H1 (cell line): ENCODE results near the gene FKBP1A. TPM values are rescaled to one million over a fixed set of nuclear protein-coding genes. Genes with fewer than 3 reads are reported as not detected.

ENCODE experiments used
- CTCF ChIA-PET: fragments of 300-600 bp; sonication (Branson Sonifier 250); formaldehyde crosslinking; loops from one replicate; lab custom pipeline; 2021; ENCODE audit not compliant: partially characterized antibody; lab: Charles Lee
- POLR2A ChIA-PET: fragments of 300-600 bp; sonication (Branson Sonifier 250); formaldehyde crosslinking; loops from one replicate; lab custom pipeline; 2021; ENCODE audit warnings: inconsistent platforms; ENCODE audit not compliant: partially characterized antibody; lab: Charles Lee
- DNase-seq, 2 experiments: peaks; one replicate each; pipeline versions ENCODE4 v3.0.0 to v3.0.0-alpha.2; 2010 to 2022; ENCODE audit warnings: low spot score in 2 of 2, low read depth in 1 of 2, mixed read lengths in 1 of 2
- FAIRE-seq: peaks from 2 replicates; lab custom pipeline; 2011; peaks lifted over from hg19 to GRCh38; lab: Jason Lieb, UNC
- H2AFZ ChIP-seq: 2 replicates; pipeline ENCODE4 v1.8.1; 2012; ENCODE audit warnings: low read length, inconsistent platforms
- H2AK5ac ChIP-seq: 2 replicates; pipeline ENCODE4 v1.6.1; 2013; ENCODE audit warnings: low read depth, low read length
- H2BK120ac ChIP-seq: replicated peaks from 2 replicates; pipeline ENCODE3; 2013; ENCODE audit warnings: low read depth, low read length, inconsistent platforms
- H2BK12ac ChIP-seq: 2 replicates; pipeline ENCODE4 v1.6.1; 2013; ENCODE audit warnings: low read depth, low read length
- H2BK15ac ChIP-seq: 2 replicates; pipeline ENCODE4 v1.6.1; 2013; ENCODE audit warnings: low read length
- H2BK20ac ChIP-seq: 2 replicates; pipeline ENCODE4 v1.6.1; 2013; ENCODE audit warnings: low read length
- H2BK5ac ChIP-seq: 2 replicates; pipeline ENCODE4 v1.6.1; 2013; ENCODE audit warnings: low read depth, low read length
- H3K14ac ChIP-seq: 2 replicates; pipeline ENCODE4 v1.6.1; 2013; ENCODE audit warnings: inconsistent platforms; ENCODE audit not compliant: insufficient read length
- H3K18ac ChIP-seq: 2 replicates; pipeline ENCODE4 v1.6.1; 2013; ENCODE audit warnings: low read length; ENCODE audit errors: extremely low read depth
- H3K23ac ChIP-seq: 2 replicates; pipeline ENCODE4 v1.6.1; 2013; ENCODE audit warnings: inconsistent platforms; ENCODE audit not compliant: insufficient read length
- H3K23me2 ChIP-seq: 2 replicates; pipeline ENCODE4 v1.6.1; 2013; ENCODE audit warnings: low read depth, low read length
- H3K27ac ChIP-seq: 2 replicates; pipeline ENCODE4 v1.6.1; 2011; ENCODE audit warnings: low read depth, low read length, inconsistent platforms
- H3K27me3 ChIP-seq, 4 experiments: replicated peaks in 1 of 4; 1 replicate in 1 of 4; 2 replicates in 3 of 4; pipeline versions ENCODE4 v1.6.1 to v1.8.1; 2011 to 2013; ENCODE audit warnings: low read length in 3 of 4, mild to moderate bottlenecking in 3 of 4, inconsistent platforms in 2 of 4, mixed read lengths in 2 of 4, moderate library complexity in 1 of 4; ENCODE audit not compliant: control insufficient read depth in 3 of 4, insufficient read depth in 3 of 4; ENCODE audit errors: extremely low read depth in 1 of 4
- H3K36me3 ChIP-seq, 4 experiments: 2 replicates each; pipeline versions ENCODE4 v1.6.1 to v1.8.1; 2011 to 2013; ENCODE audit warnings: mild to moderate bottlenecking in 4 of 4, low read length in 3 of 4, moderate library complexity in 2 of 4, control low read depth in 1 of 4, inconsistent platforms in 1 of 4; ENCODE audit not compliant: insufficient read depth in 4 of 4, control insufficient read depth in 2 of 4
- H3K4ac ChIP-seq: replicated peaks from 2 replicates; pipeline ENCODE3; 2013; ENCODE audit warnings: low read length, low read depth, mixed read lengths, inconsistent platforms; ENCODE audit not compliant: insufficient read length
- H3K4me1 ChIP-seq, 4 experiments: replicated peaks in 1 of 4; 1 replicate in 1 of 4; 2 replicates in 3 of 4; pipeline versions ENCODE4 v1.6.1 to v1.8.1; 2011 to 2013; ENCODE audit warnings: low read length in 3 of 4, inconsistent platforms in 2 of 4, mixed read lengths in 1 of 4; ENCODE audit not compliant: insufficient read depth in 4 of 4, control insufficient read depth in 3 of 4
- H3K4me2 ChIP-seq, 2 experiments: 2 replicates each; pipeline versions ENCODE4 v1.6.1 to v1.8.1; 2011 to 2013; ENCODE audit warnings: low read depth in 2 of 2, low read length in 2 of 2, control low read depth in 1 of 2, inconsistent platforms in 1 of 2, mild to moderate bottlenecking in 1 of 2; ENCODE audit not compliant: insufficient read depth in 1 of 2
- H3K4me3 ChIP-seq, 4 experiments: fragments of 200-600, 300-600 bp in 1 of 4; sonication (generic), shearing (Covaris generic), sonication (Bioruptor Twin) in 1 of 4; 2 replicates each; pipeline versions ENCODE4 v1.5.1 to v1.8.1; 2011 to 2016; ENCODE audit warnings: low read length in 4 of 4, low read depth in 3 of 4, control low read depth in 2 of 4, inconsistent platforms in 2 of 4, mild to moderate bottlenecking in 2 of 4, mixed read lengths in 1 of 4, moderate library complexity in 1 of 4; ENCODE audit not compliant: insufficient read depth in 2 of 4; ENCODE audit errors: extremely low read depth in 1 of 4
- H3K56ac ChIP-seq: replicated peaks from 2 replicates; pipeline ENCODE3; 2013; ENCODE audit warnings: low read depth, mild to moderate bottlenecking, mixed read lengths, low read length, inconsistent platforms; ENCODE audit not compliant: insufficient read length
- H3K79me1 ChIP-seq: 2 replicates; pipeline ENCODE4 v1.6.1; 2013; ENCODE audit warnings: low read depth, low read length, control low read depth
- H3K79me2 ChIP-seq, 2 experiments: 2 replicates each; pipeline versions ENCODE4 v1.6.1 to v1.8.1; 2012 to 2013; ENCODE audit warnings: low read length in 2 of 2, mild to moderate bottlenecking in 2 of 2, inconsistent platforms in 1 of 2; ENCODE audit not compliant: insufficient read depth in 2 of 2, control insufficient read depth in 1 of 2
- H3K9ac ChIP-seq, 4 experiments: replicated peaks in 1 of 4; 1 replicate in 1 of 4; 2 replicates in 3 of 4; pipeline versions ENCODE4 v1.6.1 to v1.8.1; 2011 to 2013; ENCODE audit warnings: low read depth in 3 of 4, low read length in 3 of 4, control low read depth in 2 of 4, mild to moderate bottlenecking in 2 of 4, moderate library complexity in 2 of 4, inconsistent platforms in 1 of 4; ENCODE audit errors: extremely low read depth in 1 of 4
- H3K9me3 ChIP-seq, 2 experiments: 2 replicates each; pipeline versions ENCODE4 v1.6.1 to v1.8.1; 2012 to 2013; ENCODE audit warnings: mild to moderate bottlenecking in 2 of 2, moderate library complexity in 2 of 2, control low read depth in 1 of 2, inconsistent platforms in 1 of 2, low read depth in 1 of 2, low read length in 1 of 2, mixed read lengths in 1 of 2; ENCODE audit not compliant: insufficient read depth in 2 of 2
- H4K20me1 ChIP-seq, 2 experiments: replicated peaks in 1 of 2; 2 replicates each; pipeline versions ENCODE3 to v1.8.1; 2011 to 2013; ENCODE audit warnings: inconsistent platforms in 2 of 2, low read length in 2 of 2, mild to moderate bottlenecking in 1 of 2; ENCODE audit not compliant: insufficient read depth in 2 of 2, control insufficient read depth in 1 of 2
- H4K5ac ChIP-seq: 2 replicates; pipeline ENCODE4 v1.6.1; 2013; ENCODE audit warnings: low read length, low read depth, mixed read lengths, inconsistent platforms; ENCODE audit not compliant: insufficient read length
- H4K8ac ChIP-seq: 2 replicates; pipeline ENCODE4 v1.8.0; 2013; ENCODE audit warnings: mild to moderate bottlenecking, moderate library complexity, low read length, inconsistent platforms; ENCODE audit not compliant: insufficient read depth; ENCODE audit errors: extremely low read depth
- H4K91ac ChIP-seq: replicated peaks from 2 replicates; pipeline ENCODE3; 2013; ENCODE audit warnings: low read length, mixed read lengths, inconsistent platforms; ENCODE audit not compliant: insufficient read length
- RNF2 ChIP-seq: fragments of 200-900, 300-1000 bp; sonication (generic); IDR thresholded peaks from 2 replicates; pipeline ENCODE4 v1.7.1; 2016; ENCODE audit warnings: borderline replicate concordance, low read depth, mild to moderate bottlenecking, antibody characterized with exemption, low read length; ENCODE audit not compliant: poor library complexity, severe bottlenecking; ENCODE audit errors: missing control alignments
- SAP30 ChIP-seq: fragments of 300-600 bp; sonication (generic); IDR thresholded peaks from 2 replicates; pipeline ENCODE4 v1.7.1; 2012; ENCODE audit warnings: low read length, moderate library complexity, mild to moderate bottlenecking, inconsistent platforms; ENCODE audit not compliant: insufficient read depth, insufficient replicate concordance
- SP2 ChIP-seq: IDR thresholded peaks from 2 replicates; pipeline ENCODE4 v1.6.1; 2012; ENCODE audit warnings: mild to moderate bottlenecking, low read length, inconsistent platforms
- WGBS, 2 experiments: shearing (Covaris generic) in 1 of 2; methylation state at CpG; one replicate each; pipeline versions ENCODE4 v1.1.6 to v1.1.7; 2013 to 2015; ENCODE audit warnings: low lambda C conversion rate in 2 of 2, mixed read lengths in 2 of 2, inconsistent platforms in 1 of 2, low coverage in 1 of 2, missing lambda C conversion rate in 1 of 2; ENCODE audit not compliant: insufficient replicate concordance in 2 of 2, insufficient coverage in 1 of 2, insufficient read length in 1 of 2; ENCODE audit errors: extremely low coverage in 1 of 2, missing lambda C conversion rate in 1 of 2; 5-methylcytosine and 5-hydroxymethylcytosine counted together
- polyA plus RNA-seq, 7 experiments: library from polyadenylated mRNA; depleted of rRNA in 3 of 7; stranded (reverse) in 5 of 7; unstranded in 2 of 7; fragments of >200 nt in 5 of 7; fragments of 200-250 nt in 2 of 7; gene quantifications; 1 replicate in 5 of 7; 2 replicates in 1 of 7; 4 replicates in 1 of 7; pipeline versions ENCODE4 v1.2.1 to v1.2.3, GENCODE V29; 2011 to 2013; ENCODE audit warnings: missing spikeins in 2 of 7, mixed read lengths in 2 of 7
- total RNA-seq: library from RNA; stranded (reverse); fragmentation: NEBNext Ultra II Directional; extraction: Animal tissue kit (Norgen Biotek cat#: 25700); gene quantifications from 2 replicates; pipeline ENCODE4 v1.2.1, GENCODE V29; 2021

FKBP1A gene
- total and polyA plus RNA-seq, 2 of the 8 experiments (the other 6 are each of a cell fraction or from before 2014, with no cell fraction given) = 250 to 685 TPM

DNA sequence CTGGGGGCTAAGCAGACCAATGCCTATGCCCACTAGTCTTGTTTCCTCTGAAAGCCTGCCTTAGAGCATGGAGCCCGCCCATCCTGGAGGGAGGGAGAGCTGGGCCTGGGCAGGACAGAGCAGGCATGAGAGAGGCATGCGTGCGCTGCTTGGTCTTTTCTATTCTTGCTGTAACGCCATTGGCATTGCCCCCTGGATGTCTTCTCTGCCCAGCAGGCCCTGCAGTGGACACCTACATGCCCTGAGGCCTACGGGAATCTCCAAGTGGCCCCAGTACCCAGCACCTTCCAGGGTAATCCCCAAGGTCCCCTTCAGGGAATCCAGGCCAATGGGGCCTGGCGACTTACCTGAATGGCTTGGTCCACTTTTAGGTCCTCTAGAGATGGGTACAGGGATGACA is 72.8 kb downstream of the FKBP1A start:
- Histone ChIP-seq H2BK5ac (no peak overlapping the region), H2BK20ac (no peak overlapping the region), H3K56ac (no peak overlapping the region), H4K8ac (no peak overlapping the region), H3K36me3 (no peaks in the 10 kb centered on the region), H3K4me3 (no peak overlapping the region), H3K14ac (no peak overlapping the region), H4K20me1 (peaks cover 0 to 1% of the 10 kb centered on the region in 2 experiments), H3K79me1 (no peaks in the 10 kb centered on the region), H3K23me2 (peaks cover 2% of the 10 kb centered on the region; the same call in 1 of the 2 replicates), H3K23ac (no peak overlapping the region), H3K27ac (no peak overlapping the region), H4K91ac (no peak overlapping the region), H3K18ac (no peak overlapping the region), H2AFZ (no peak overlapping the region), H3K79me2 (no peaks in the 10 kb centered on the region), H3K4ac (no peak overlapping the region), H2AK5ac (no peak overlapping the region), H3K4me2 (no peak overlapping the region), H2BK15ac (no peak overlapping the region), H2BK120ac (no peak overlapping the region), H2BK12ac (no peak overlapping the region), H3K27me3 (no peaks in the 10 kb centered on the region; a peak in 2 of 7 replicates), H3K9ac (no peak overlapping the region), H3K9me3 (no peaks in the 10 kb centered on the region), H4K5ac (no peak overlapping the region), H3K4me1 (no peaks in the 10 kb centered on the region)
- no peak for FAIRE-seq
- POLR2A ChIA-PET = no interaction called here
- CTCF ChIA-PET = interaction anchor here (1.0 kb wide), 1 partner anchor 78 kb away, joined by 3 read pairs; no protein-coding TSS in a partner anchor
- 81% methylated on average over 6 of the region's 6 CpGs; no CpG with 5 or more reads in 1 of the 2 experiments for WGBS, 2 experiments
- DNase-seq = no peak
- TF ChIP-seq SP2 (no peak), RNF2 (no peak), SAP30 (no peak)
